Effector CD4-positive, alpha-beta T cell (primary cell): ENCODE results near the gene KCP.

Experiments
- DNase-seq: peaks from one replicate; pipeline ENCODE4 v3.0.0-alpha.2; 2020

Gene KCP

GRCh38 chr7:128836729-128837348, 73.7 kb downstream of the KCP start:
- no peak for DNase-seq

GRCh38 chr7:128835790-128836641, 74.5 kb downstream of the KCP start:
- no peak for DNase-seq

GRCh38 chr7:128835231-128835751, 75.2 kb downstream of the KCP start:
- no peak for DNase-seq

GRCh38 chr7:128833946-128834325, 76.6 kb downstream of the KCP start:
- no peak for DNase-seq

- no peak for DNase-seq
Observed at GRCh38 chr7:128833148-128833945, 77.2 kb downstream of the KCP start.

- no peak for DNase-seq
Observed at GRCh38 chr7:128832880-128833147, 77.7 kb downstream of the KCP start.

GRCh38 chr7:128831994-128832879, 78.3 kb downstream of the KCP start:
- no peak for DNase-seq

GRCh38 chr7:128831178-128831993, 79.1 kb downstream of the KCP start:
- DNase-seq, result no peak

GRCh38 chr7:128830231-128831177, 80.0 kb downstream of the KCP start, which contains the start of gene FLNC:
Gene FLNC (plus strand): TSS chr7:128830406. CDS start chr7:128830638, 232 bp downstream.
- DNase-seq, result no peak

GRCh38 chr7:128829391-128830166, 80.9 kb downstream of the KCP start:
- no peak for DNase-seq

- no peak for DNase-seq
Observed at GRCh38 chr7:128827971-128828711, 82.4 kb downstream of the KCP start.

GRCh38 chr7:128827248-128827958, 83.1 kb downstream of the KCP start:
- DNase-seq, result no peak

GRCh38 chr7:128826916-128827247, 83.6 kb downstream of the KCP start:
- DNase-seq, result no peak
